NK-92 (cell line): ENCODE measurements around the gene ADAMTS5.

Experiments
- DNase-seq: peaks from one replicate; lab custom pipeline; 2025; ENCODE audit not compliant: unreplicated experiment; lab: John Stamatoyannopoulos, UW

ADAMTS5 gene

DNA sequence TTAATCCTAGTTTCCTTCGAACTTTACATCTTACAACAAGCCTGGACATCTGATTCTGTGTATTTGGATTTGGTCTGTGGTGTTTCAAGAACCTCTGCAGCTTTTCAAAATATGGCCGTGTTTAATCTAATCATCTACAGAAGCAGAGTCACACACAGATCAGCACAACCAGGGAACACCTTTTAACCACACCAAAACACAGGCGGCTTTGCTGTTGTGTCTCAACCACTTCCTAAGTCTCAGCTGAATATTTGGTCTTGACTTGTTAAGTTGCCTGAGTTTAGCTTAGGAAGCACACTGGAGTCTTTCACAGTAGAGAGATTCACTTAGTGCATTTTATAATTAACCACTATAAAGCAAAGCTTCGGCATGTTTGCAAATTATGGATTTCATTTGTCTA, 17.1 kb downstream of the ADAMTS5 start:
- DNase-seq: no peak

DNA sequence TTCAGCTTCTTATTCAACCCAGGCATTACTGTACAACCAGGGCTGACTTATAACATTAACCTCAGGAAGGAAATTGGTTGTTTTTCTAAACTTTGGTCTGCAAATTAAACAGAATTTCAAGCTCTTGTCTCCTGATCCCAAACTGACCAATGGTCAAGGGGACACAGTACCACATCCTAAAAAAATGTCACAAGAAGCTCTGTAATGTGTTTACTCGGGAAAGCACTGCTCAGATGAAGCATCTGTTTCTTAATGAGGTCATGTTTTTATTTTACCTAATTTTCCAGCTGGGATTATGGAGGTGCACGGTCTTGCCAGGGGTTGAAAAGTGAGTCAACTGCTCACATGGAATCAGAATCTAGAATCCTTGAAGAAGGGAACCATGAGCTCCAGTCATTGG, 18.7 kb downstream of the ADAMTS5 start:
- DNase-seq: no peak

DNA sequence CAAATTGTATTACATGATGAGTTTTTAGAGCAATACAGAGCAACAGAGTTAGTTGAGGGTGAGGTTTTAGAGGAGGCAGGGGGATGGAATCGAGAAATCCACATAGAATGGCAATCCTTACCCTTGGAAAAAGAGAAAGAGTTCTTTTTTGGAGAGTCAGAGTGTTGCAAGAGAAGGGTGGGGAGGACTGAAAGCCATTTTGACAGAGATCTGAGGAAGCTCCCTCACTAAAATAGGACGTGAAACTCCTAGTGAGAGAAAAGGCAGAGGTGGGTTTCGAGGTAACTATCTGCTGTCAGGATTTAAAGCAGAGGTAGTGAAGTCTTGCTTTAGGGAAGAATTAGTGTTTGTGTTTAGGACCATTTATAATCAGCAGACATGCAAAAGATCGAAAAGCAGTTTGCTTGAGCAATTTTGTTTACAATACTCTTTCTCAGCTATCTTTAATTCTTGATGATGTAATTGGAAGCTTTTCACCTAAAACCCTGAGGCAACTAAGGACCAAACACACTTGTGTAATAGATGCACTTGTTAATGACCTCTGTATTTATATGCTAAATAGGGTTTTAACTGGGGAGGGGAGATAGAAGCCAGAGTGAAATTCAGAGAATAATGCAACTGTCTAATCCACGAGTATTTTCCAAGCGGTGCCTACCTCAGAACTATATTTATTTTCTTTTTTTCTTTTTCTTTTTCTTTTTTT, 20.0 kb downstream of the ADAMTS5 start:
- no peak for DNase-seq

DNA sequence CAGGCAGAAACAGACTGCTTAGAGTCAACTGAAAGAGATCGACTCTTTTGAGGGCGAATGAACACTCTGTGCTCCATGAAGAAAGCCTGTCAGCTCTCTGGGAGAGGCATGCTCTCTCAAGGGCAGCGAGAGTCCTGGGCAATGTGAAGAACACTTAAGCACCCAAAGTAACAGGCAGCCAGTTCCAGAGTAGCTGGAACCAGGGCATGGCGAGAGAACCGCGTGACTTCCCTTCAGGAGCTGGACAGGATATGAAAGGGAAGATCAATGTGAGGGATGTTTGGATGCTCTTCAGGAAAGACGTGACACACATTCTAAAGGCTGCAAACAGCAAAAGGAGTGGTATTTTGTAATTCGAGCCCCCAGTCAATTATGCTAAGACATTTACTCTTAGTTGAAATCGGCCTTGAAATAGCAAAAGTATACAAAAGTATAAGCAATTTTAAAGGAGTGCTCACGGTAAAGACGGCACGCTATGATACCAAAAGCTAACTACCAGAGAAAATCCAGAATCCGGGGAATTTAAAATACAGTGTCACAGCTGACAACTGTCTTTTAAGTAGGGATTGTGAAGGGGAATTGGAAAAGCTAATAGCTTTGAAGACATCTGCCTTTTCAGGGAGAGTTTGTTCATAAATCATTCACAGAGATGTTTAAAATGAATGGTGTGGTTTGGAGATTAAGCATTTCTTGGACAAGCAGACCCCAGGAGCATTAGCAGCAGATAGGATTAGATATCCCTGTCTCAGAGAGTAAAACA, 20.8 kb downstream of the ADAMTS5 start:
- no peak for DNase-seq

DNA sequence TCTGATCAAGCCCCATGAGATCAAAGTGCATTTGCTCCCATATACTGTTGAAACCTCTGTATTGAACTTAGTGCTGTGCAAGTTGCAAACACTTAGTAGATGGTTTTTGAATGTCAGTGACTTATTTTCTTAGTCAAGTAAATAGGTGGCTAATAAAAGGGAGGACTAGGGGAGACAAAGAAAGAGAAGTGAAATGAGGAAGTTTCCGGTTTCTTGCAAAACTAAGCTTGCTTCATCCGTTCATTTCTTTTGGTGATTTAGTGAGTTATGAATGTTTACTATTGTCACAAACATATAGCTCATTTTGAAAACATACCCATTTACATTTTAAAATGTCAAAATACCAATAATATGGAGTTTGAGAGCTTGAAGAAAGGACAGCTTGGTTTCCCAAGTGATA, 23.0 kb downstream of the ADAMTS5 start:
- no peak for DNase-seq

DNA sequence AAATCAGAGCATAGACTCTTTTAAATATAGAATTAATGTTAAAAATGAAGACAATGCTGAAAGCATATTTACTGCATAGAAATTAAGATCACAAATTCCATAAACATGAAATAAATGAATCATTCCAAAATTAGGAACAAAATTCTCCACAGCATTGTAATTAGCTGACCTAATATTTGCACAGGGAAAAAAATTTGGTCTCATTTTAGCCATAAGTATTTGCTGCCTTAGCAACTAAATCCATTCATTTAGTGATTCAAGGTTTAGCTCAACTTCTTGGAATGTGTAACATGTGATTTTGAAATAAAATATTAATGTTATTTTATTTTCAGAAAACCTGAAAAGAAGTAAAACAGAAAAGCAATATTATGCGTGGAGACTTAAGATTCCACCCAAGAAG, 25.5 kb downstream of the ADAMTS5 start:
- DNase-seq: no peak

DNA sequence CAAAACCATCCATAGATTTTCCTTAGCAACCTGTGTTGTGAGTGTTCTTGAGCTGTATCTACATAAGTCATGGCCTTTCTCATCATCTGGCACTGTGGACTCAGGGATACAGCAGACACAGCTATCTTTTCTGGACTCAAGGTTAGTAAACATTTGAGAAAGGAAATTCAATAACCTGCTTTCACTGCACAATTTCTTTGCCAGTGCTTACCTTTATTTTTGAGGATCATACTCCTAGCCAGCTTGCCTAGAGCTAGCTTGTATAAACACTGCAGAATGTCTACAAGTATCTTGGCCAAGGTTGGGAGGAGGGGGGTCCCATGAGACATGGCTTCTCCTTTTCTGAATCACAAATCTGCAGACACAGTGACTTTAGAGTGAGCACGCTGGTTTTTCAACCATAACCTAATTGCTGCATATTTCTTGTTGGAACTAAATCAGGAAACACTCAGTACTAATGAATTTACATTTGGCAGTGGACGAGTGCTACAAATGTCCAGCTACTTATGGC, 27.2 kb downstream of the ADAMTS5 start:
- no peak for DNase-seq

DNA sequence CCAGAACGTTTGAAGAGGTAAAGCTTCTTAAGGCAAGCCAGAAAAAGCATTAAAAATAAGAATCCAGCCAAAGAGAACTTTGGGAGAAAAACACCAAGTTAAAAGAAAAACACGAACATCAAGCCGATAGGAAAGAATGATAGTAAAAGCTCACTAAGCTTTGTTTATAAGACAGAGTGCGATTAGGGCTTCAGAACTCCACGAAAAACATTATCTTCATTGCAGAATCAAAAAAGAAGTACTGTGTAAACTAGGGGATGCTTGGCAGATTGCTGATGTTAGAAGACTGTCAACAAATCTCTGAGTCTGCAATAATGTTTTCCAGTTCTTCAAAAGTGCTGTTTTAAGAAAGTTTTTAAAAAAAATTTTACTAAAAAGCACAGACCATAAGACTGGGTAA, 30.2 kb downstream of the ADAMTS5 start:
- no peak for DNase-seq

DNA sequence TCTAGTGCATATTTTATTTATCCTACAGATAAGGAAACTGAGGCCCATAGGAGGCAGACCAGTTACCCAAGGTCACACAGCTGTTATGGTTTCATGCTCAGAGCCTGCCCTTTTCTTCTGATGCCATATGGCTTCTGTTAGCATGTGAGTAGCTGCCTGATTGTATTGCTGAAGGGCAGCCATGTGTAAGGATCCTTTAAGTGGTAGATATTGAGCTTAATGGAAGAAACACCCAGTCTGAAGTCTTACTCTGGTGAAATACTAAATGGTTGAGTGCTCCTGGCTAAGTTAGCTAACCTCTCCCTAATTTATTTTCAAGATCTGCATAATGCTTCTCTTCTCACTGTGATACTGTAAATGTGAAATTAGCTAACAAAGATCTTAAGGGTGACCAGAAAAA, 30.9 kb downstream of the ADAMTS5 start:
- no peak for DNase-seq

DNA sequence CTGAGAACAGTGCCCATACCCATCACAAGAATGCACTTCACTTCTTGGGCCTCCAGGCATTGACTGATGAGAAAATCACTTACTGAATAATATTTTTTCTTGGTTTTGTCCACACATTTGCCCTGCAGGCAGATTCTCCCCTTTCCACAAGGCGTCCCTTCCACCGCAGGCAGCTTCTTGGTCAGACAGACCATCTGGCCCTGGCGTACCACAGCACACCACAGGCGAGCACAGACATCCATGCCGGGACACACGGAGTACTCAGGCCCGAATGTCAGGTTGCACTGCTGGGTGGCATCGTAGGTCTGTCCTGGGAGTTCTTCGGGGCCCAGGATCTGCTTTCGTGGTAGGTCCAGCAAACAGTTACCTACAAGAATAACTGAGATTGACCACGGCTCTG, 32.5 kb downstream of the ADAMTS5 start:
- no peak for DNase-seq

DNA sequence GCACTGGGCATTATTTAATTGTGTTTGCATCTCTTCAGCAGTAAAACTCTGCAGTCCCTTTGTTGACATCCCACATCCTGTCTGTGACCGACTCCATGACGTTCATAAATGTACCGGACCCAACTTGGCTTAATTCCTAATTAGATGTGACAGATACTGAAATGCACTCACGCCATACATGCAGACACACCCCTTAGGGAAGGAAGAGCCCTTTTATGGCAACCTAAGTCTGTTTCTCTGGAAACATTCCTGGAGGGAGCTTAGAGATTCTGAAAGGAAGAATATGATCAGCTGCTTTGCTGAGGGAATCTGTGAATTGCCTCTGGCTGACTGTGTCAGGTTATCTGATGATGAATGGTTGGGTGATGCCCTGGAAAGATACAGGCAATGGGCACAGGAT, 33.4 kb downstream of the ADAMTS5 start:
- no peak for DNase-seq

DNA sequence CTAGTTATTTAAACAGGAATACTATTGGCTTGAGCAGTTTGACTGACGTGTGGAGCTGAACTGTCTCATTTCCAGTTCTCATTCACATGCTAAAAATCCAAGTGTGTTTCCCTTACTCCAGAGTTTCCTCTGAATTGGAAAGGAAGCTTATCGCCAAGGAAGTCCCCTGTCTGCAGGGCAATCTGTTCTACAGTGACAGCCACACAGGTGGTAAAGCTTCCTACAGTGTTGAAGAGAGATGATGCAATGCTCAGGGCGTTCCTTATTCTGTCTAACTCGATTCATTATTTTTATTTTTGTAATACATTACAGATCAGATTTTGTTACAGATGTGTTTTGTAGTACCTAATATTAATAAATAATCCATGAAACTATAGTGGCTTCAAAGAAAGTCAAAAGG, 41.3 kb downstream of the ADAMTS5 start:
- no peak for DNase-seq

DNA sequence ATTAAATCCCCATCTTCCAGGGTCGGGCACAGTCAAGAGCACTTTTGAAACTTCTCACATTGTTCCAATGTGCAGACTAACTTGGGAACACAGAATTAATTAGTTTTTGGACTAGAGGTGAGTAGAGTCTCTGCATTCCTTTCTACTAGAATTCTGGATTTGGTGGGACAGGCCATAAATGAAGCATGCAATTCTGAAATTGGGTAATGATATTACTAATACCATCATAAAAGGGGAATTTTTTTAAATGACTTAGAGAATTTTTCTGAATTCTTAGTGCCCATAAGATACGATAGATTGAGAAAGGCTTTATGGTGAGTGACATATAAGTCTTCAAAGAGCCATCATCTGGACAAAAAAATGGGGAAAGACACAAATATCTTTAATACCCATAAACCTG, 41.8 kb downstream of the ADAMTS5 start:
- DNase-seq: no peak

DNA sequence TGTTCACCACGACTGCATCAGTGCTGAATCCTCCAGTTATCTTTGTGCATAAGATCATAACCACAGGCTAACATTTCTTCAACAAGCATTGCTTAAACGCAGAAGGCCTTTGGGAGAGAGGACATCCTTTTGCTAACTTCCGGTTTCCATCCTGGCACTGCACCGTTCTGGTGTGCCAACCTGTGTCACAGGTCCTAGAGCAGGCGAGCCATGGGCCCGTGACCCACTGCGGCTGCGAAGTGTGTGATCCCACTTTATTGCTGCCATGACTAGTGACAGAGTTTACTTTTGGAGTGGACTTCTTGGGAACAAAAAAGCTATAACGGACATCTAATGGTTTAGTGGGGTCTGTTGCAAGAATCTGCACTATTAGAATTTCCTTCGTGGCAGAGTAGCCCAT, 42.9 kb downstream of the ADAMTS5 start:
- no peak for DNase-seq

DNA sequence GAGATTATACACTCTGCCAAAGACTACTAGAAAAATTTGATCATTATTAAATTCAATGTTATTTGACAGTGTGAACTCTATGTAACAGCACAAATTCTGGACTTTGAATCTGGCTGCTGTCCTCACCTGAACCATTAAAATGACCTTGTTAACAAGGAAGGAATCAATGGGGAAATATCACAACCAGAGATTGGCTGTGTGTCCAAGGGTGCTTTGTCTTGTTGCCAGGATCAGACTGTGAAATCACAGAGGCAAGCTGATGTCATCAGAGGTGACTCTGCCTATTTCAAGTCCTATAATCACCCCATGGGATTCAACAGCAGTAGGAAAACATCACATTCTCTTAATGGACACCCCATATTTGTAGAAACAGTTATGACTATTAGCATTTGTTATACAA, 46.8 kb downstream of the ADAMTS5 start:
- DNase-seq: no peak

DNA sequence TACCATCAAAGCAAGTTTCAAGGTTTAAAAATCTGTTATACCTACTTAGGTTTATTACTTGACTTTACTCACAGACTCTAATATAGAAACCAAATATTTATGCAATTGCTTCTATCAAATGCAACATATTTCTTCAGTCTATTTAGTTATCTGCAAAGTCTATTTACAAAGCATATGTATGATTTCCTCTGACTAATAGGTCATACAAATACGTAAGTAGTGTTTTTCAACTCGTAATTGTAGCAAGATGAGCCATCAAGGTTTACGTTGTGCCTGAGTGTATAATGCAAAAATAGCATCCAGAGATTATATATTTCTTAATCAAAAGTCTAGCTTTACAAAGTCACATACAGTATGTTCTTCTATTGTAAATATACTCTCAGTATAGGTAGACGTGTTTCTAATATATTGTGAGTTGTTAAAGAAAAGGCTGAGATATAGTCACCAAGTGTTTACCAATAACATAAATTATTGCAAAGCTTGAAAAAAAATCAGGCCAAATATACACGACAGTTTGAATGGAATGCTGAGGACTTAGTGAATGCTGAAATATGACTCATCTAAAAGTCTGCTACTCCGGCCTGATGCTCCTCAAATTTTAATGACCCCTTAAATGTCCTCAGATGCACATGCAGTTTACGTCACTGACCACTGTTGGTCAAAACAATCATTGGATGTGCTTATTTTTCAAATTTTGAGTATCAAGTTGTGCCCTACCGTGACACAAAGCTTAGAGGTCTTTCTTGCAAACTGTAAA, 48.4 kb downstream of the ADAMTS5 start:
- DNase-seq: no peak

DNA sequence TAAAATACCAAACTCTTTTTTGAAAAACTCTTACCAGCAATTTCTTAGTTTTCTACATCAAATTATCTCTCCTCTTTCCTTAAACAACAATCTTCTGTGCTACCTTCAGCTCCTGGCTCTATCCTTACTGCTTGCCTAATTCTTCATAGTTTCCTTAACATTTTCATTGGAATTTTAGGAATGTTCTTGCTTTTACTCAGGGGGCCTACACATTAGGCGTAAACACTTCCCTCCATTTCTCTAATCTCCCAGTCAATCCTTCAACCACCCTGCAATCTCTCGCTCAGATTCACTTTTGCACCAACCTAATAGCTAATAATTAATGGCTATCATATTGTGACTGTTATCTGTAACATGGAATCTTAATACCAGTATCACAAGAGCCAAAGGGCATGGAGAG, 50.1 kb downstream of the ADAMTS5 start:
- DNase-seq: no peak

DNA sequence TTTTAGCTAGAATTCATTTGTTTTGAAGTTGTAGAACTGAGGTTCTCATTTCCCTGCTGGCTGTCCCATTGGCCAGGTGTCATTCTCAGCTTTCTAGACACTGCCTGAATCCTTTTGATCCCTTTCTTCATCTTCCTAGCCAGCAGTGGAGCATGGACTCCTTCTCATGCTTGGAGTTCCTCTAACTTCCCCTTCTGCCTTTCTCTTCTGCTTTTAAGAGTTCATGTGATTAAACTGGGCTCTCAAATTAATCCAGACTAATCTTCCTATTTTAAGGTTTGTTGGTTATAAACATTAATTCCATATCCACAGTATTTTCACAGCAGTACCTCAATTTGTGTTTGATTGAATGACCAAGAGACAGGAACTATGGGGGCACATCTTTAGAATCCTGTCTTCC, 52.3 kb downstream of the ADAMTS5 start:
- DNase-seq: no peak

DNA sequence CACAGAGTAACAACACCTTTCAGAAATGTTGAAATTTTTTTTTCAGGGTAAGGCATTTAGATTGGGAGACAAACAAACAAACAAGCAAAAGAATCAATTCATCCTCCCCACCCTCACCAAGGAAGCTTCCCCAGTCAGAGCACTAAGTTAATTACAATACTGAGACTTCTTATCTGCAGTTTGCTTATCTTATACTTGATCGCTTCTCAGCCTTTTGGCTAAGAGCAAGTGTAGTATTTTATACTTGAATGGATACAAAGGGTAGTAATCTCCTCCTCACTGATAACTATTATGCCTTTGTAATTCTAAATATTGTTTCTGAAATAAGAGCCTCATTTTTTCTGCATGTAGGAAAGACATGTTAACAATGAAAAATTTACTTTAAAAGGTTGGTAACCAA, 54.4 kb downstream of the ADAMTS5 start:
- no peak for DNase-seq

DNA sequence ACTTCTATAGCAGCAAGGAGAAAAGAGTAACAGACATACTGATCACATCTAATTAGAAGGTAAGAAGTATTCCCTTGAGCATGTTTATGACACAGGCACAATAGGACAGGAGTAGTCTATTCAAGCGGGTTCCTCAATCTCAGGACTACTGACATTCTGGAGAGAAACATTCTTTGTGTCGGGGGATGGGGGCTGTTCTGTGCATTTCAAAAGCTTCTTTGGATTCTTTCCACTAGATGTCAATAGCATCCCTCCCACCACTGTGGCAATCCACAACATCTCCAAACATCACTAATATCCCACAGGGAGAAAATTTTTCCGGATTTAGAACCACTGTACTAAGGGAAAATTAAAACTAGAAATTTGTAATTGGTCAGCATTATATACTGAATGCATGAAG, 56.9 kb downstream of the ADAMTS5 start:
- DNase-seq: no peak

DNA sequence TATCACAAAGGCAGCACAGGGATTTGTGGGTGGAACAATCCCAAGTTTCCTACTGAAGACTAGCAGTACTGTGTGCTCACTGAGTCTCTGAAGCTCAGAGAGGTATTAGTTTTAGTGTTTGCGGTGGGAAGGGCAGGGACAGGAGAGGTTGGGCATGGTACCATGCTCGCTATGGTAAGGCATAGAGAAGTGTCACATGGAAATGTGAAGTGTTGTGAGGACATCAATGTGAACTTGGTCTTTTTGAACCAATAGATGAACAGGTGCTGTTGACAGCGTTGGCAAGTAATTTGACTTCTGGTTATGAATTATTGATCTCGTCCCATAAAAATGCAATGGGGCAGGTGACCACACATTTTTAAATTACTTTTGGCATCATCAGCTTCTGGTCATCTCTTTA, 65.9 kb downstream of the ADAMTS5 start:
- no peak for DNase-seq

DNA sequence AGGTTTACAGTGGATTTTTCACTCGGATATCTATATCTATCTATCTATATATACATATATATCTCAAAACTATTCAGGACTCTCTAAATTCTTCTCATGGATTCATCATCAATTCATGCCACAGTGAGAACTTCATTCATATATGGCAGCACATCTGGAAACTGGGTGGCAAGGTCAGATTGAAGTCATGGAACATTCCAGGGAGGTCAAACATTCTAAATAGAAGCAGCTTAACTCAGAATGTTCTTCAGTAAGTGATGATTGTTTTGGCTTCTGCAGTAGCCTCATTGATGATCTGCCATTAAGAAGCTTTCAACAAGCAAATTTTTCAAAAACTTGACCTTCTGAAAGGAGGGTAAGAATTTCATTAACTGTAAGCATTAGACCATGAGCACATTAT, 74.7 kb downstream of the ADAMTS5 start:
- no peak for DNase-seq
